UCSD-AML1 (cell line): ENCODE data around the gene TMEM255B.

Source experiments
- DNase-seq: peaks from one replicate; lab custom pipeline; 2025; ENCODE audit not compliant: unreplicated experiment; lab: John Stamatoyannopoulos, UW

TMEM255B gene

GRCh38 chr13:113802090-113802531, 43.1 kb downstream of the TMEM255B start:
- DNase-seq, result peak; percentile 24

GRCh38 chr13:113802761-113803160, 43.7 kb downstream of the TMEM255B start:
- DNase-seq, result no peak

- no peak for DNase-seq
These were observed 44.5 kb downstream of the TMEM255B start for GRCh38 chr13:113803409-113804016.

- no peak for DNase-seq
These were observed 45.1 kb downstream of the TMEM255B start for GRCh38 chr13:113804017-113804702.

- DNase-seq, result no peak
These were observed 45.8 kb downstream of the TMEM255B start for GRCh38 chr13:113804703-113805430.

GRCh38 chr13:113805431-113806103, 46.5 kb downstream of the TMEM255B start:
- no peak for DNase-seq

- DNase-seq, result no peak
These were observed 47.1 kb downstream of the TMEM255B start for GRCh38 chr13:113806104-113806471.

GRCh38 chr13:113806526-113806925, 47.5 kb downstream of the TMEM255B start:
- DNase-seq, result no peak

- no peak for DNase-seq
These were observed 49.2 kb downstream of the TMEM255B start for GRCh38 chr13:113808058-113808834.

GRCh38 chr13:113809934-113810333, 50.9 kb downstream of the TMEM255B start:
- no peak for DNase-seq

- no peak for DNase-seq
These were observed 51.6 kb downstream of the TMEM255B start for GRCh38 chr13:113810640-113811039.

- DNase-seq, result no peak
These were observed 52.3 kb downstream of the TMEM255B start for GRCh38 chr13:113811081-113811928.

GRCh38 chr13:113812178-113813040, 53.4 kb downstream of the TMEM255B start:
- DNase-seq, result no peak

- DNase-seq, result no peak
These were observed 54.2 kb downstream of the TMEM255B start for GRCh38 chr13:113813070-113813748.

GRCh38 chr13:113813749-113814434, 54.9 kb downstream of the TMEM255B start:
- no peak for DNase-seq

GRCh38 chr13:113814435-113814821, 55.4 kb downstream of the TMEM255B start:
- no peak for DNase-seq

GRCh38 chr13:113815151-113816058, 56.4 kb downstream of the TMEM255B start:
- peak; percentile 46 for DNase-seq
